NCI-H82 treated with DMSO at 0.1 percent for 48 hours (cell line): Measurements from ENCODE around the gene C1orf21.

Experiments used
- DNase-seq: peaks from one replicate; lab custom pipeline; 2025; ENCODE audit not compliant: unreplicated experiment; lab: John Stamatoyannopoulos, UW

C1orf21 gene

GRCh38 chr1:184443624-184444023, 56.8 kb downstream of the C1orf21 start:
- no peak for DNase-seq

DNA sequence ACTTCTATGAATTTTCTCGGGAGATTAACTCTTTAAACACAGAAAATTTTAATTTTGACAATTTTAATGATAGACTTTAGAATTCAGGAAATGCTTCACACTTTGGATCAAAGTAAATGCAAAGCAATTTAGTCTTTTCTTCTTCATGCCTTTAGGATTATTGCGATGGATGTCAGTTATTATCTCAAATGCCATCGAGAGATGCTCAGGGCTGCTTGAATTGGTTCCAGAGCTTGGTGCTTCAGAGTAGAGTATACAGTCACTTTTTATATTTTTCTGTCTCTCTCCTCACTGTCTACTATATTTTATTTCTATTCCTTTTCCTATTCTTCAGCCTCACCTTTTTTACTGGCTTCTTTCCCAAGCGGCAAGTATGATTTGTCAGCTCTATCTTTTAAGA, 59.2 kb downstream of the C1orf21 start:
- no peak for DNase-seq

- DNase-seq, result no peak
These were observed 60.9 kb downstream of the C1orf21 start for GRCh38 chr1:184447651-184448185.

GRCh38 chr1:184449916-184450315, 63.1 kb downstream of the C1orf21 start:
- no peak for DNase-seq

DNA sequence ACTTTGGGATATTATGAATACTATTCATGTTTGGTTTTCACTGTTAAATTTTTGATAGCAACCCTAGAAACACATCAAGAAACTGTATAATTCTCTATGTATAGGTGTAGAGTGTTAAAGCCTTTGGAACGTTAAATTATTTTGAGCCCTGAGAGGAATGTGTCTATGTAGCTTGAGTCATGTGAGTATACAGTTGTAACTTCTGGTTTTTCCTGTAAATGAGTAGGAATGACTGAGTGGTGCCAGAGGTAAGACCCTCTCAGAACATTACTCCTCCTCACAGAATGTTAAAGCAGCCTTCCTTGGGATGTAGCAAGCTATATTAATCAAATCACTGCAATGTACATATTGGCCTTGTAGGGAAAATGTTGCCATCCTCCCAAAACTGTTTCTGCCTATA, 69.0 kb downstream of the C1orf21 start:
- no peak for DNase-seq

- no peak for DNase-seq
These were observed 69.4 kb downstream of the C1orf21 start for GRCh38 chr1:184456189-184456588.

GRCh38 chr1:184457500-184457899, 70.7 kb downstream of the C1orf21 start:
- no peak for DNase-seq

GRCh38 chr1:184461321-184461720, 74.5 kb downstream of the C1orf21 start:
- no peak for DNase-seq

GRCh38 chr1:184462155-184462554, 75.3 kb downstream of the C1orf21 start:
- no peak for DNase-seq

GRCh38 chr1:184462990-184463389, 76.2 kb downstream of the C1orf21 start:
- no peak for DNase-seq

- peak; percentile 74 for DNase-seq
These were observed 76.9 kb downstream of the C1orf21 start for GRCh38 chr1:184463680-184464079.

DNA sequence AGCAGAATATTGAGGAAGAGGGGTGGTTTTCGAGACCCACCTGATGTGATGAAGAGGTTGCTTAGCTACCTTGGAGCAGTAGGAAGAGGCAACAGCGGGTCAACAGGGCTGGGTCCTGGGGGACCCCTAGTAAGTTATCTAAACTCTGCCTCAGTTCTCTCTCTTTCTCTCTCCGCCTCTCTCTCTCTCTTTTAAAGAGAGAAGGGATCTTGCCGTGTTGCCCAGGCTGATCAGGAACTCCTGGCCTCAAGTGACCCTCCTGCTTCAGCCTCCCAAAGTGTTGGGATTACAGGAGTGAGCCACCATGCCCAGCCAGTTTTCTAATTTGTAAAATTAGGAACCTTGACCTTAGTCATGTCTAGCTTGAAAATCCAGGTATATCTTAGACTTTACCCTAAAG, 77.9 kb downstream of the C1orf21 start:
- DNase-seq, result no peak

- no peak for DNase-seq
These were observed 78.8 kb downstream of the C1orf21 start for GRCh38 chr1:184465489-184466146.

DNA sequence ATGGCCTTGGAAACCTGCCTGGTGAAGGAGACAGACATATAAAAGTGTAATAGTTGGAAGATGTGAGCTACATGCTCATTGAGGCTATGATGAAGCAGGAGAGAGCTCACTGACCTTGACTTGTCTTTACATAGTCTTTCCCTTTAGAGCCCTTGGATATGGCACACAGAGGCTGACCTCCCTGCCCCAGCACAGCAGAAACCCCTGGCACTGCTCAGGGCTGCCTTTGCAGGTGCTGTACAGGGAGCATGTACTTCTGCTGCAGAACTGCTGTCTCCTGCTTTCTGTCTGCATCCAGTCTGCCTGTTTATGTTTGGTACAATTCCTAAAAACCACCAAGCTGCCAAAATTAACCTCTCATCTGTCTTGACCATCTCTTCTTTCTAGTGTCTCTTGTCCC, 80.5 kb downstream of the C1orf21 start:
- no peak for DNase-seq

GRCh38 chr1:184469396-184469795, 82.6 kb downstream of the C1orf21 start:
- peak; percentile 99 for DNase-seq

DNA sequence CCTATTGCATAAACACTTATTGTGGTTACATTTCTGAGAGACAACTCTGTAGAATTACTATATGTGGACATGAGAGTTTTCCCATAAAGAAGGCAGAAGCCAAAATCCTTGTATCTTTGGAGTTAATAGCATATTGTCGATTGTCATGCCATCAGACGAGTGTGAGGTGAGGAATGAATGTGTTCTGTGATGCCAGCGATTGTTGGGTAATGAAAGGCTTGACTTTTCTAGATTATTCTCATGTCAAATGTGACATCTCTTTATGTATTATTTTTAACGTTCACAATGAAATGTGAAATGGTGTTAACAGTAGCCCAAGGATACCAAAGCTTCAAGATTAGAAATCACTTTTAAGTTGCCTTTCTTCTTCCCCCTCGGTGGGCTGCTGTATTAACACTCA, 84.9 kb downstream of the C1orf21 start:
- DNase-seq, result no peak

- DNase-seq, result no peak
These were observed 85.3 kb downstream of the C1orf21 start for GRCh38 chr1:184472136-184472535.

DNA sequence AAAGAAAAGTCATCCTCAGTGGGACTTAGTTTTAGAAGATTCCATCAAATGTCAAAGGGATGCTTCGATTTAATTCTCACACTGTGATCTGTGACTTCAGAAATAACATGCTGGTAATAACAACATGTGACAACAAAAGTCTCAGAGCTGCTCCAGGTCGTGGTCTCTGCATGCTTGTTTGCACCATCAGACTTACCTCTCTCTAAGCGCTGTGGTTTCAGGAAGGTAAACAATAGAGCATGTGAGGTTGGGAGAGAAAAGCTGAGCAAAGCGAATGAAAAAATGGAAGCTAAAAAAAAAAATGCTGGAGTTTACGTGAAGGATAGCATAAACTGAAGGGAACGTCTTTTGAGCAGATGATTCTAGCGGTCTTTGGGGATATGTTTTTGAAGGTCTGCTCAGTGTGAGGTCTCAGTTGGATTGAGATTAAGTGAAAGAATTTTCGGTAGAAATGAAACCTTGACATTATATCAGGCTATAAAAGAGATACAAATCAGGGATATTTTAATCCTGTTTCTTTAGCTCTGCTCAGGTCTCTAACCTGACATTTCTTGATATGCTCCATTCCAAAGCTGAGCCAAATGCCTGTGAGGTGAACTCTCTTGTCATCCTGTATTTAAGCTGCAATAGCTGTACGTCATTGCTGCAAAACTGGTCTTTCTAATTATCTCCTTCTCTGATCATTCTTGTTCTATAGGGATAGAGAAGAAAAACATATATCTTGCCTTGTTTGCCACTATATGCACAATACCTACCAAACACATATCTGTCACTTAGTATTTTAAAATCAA, 86.5 kb downstream of the C1orf21 start:
- DNase-seq, result no peak

GRCh38 chr1:184476187-184476586, 89.4 kb downstream of the C1orf21 start:
- DNase-seq, result no peak

- DNase-seq, result no peak
These were observed 92.8 kb downstream of the C1orf21 start for GRCh38 chr1:184479435-184480167.

- no peak for DNase-seq
These were observed 93.9 kb downstream of the C1orf21 start for GRCh38 chr1:184480736-184481135.

DNA sequence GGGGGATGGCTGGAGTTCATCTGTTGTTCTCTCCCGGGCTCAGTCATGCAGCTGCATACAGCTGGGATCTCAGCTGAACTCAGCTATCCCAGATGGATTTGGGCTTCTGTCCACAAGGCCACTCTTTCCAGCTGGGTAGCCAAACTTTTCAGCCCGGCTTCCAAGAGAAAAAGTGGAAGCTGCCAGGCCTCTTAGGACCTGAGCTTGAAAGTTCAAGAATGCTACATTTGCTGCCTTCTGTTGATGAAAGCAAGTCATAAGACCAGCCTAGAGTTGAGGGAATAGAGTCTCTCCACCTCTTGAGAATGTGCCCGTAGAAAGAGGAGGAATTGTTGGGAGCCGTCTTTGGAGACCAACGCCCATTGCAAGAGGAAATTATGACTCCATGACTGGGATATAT, 95.3 kb downstream of the C1orf21 start:
- DNase-seq, result no peak
